Measurements from ENCODE around the gene DBI.

Gene DBI

GRCh38 chr2:119326938-119327337 lies 39.8 kb upstream of the DBI start:
- no peak overlapping the region for H3K18ac ChIP-seq (ENCODE audit: low read length)
- H4K8ac ChIP-seq (ENCODE audit: low read depth, low read length), result no peak overlapping the region
- no peaks in the 10 kb centered on the region for H3K79me2 ChIP-seq (ENCODE audit: control insufficient read depth, insufficient read depth, low read length)
- H3K4me2 ChIP-seq (ENCODE audit: low read length), result no peak overlapping the region
- no CpG with 5 or more reads among the region's 1 CpG for WGBS (ENCODE audit: extremely low coverage, insufficient coverage, low lambda C conversion rate)
- no peak overlapping the region for H3K23ac ChIP-seq (ENCODE audit: low read length)
- H3K27ac ChIP-seq (ENCODE audit: low read depth, low read length), result no peak overlapping the region
- no peak overlapping the region for H3K4me3 ChIP-seq (ENCODE audit: low read length)
- no peak for DNase-seq
- no peak overlapping the region for H2BK5ac ChIP-seq (ENCODE audit: low read length)
- no peaks in the 10 kb centered on the region for H3K27me3 ChIP-seq (ENCODE audit: insufficient read depth, low read length, poor library complexity)
- no peak overlapping the region for H3K56ac ChIP-seq (ENCODE audit: low read length)
- no peak overlapping the region for H4K5ac ChIP-seq (ENCODE audit: low read length)
- H2BK120ac ChIP-seq (ENCODE audit: low read depth, low read length), result no peak overlapping the region
- no peak overlapping the region for H3K4ac ChIP-seq (ENCODE audit: low read depth, low read length)
- H2AK5ac ChIP-seq (ENCODE audit: low read length), result no peak overlapping the region
- no peaks in the 10 kb centered on the region for H3K4me1 ChIP-seq (ENCODE audit: control insufficient read depth, low read depth, low read length)
- no peaks in the 10 kb centered on the region for H3K79me1 ChIP-seq (ENCODE audit: low read length)
- H2BK15ac ChIP-seq (replicated peaks; ENCODE audit: low read depth), result no peak overlapping the region
- no peaks in the 10 kb centered on the region for H3K36me3 ChIP-seq (ENCODE audit: control insufficient read depth, insufficient read depth, low read length)
- H3K9ac ChIP-seq (ENCODE audit: low read length), result no peak overlapping the region

GRCh38 chr2:119327431-119327830 lies 39.3 kb upstream of the DBI start:
- Histone ChIP-seq H4K5ac (ENCODE audit: low read length) (no peak overlapping the region), H2AK5ac (ENCODE audit: low read length) (no peak overlapping the region), H2BK120ac (ENCODE audit: low read depth, low read length) (no peak overlapping the region), H3K18ac (ENCODE audit: low read length) (no peak overlapping the region), H3K79me1 (ENCODE audit: low read length) (no peaks in the 10 kb centered on the region), H3K9ac (ENCODE audit: low read length) (no peak overlapping the region), H4K8ac (ENCODE audit: low read depth, low read length) (no peak overlapping the region), H2BK15ac (replicated peaks; ENCODE audit: low read depth) (no peak overlapping the region), H3K23ac (ENCODE audit: low read length) (no peak overlapping the region), H3K79me2 (ENCODE audit: control insufficient read depth, insufficient read depth, low read length) (no peaks in the 10 kb centered on the region), H3K36me3 (ENCODE audit: control insufficient read depth, insufficient read depth, low read length) (no peaks in the 10 kb centered on the region), H3K56ac (ENCODE audit: low read length) (no peak overlapping the region), H3K4me3 (ENCODE audit: low read length) (no peak overlapping the region), H3K27me3 (ENCODE audit: insufficient read depth, low read length, poor library complexity) (no peaks in the 10 kb centered on the region), H3K4ac (ENCODE audit: low read depth, low read length) (no peak overlapping the region), H3K27ac (ENCODE audit: low read depth, low read length) (no peak overlapping the region), H3K4me1 (ENCODE audit: control insufficient read depth, low read depth, low read length) (no peaks in the 10 kb centered on the region), H2BK5ac (ENCODE audit: low read length) (no peak overlapping the region), H3K4me2 (ENCODE audit: low read length) (no peak overlapping the region)
- no CpG with 5 or more reads among the region's 6 CpGs for WGBS (ENCODE audit: extremely low coverage, insufficient coverage, low lambda C conversion rate)
- no peak for DNase-seq

GRCh38 chr2:119332953-119333352 lies 33.8 kb upstream of the DBI start:
- Histone ChIP-seq H3K4me1 (ENCODE audit: control insufficient read depth, low read depth, low read length) (no peaks in the 10 kb centered on the region), H2AK5ac (ENCODE audit: low read length) (no peak overlapping the region), H3K9ac (ENCODE audit: low read length) (no peak overlapping the region), H3K36me3 (ENCODE audit: control insufficient read depth, insufficient read depth, low read length) (no peaks in the 10 kb centered on the region), H2BK120ac (ENCODE audit: low read depth, low read length) (no peak overlapping the region), H2BK15ac (replicated peaks; ENCODE audit: low read depth) (no peak overlapping the region), H3K4me3 (ENCODE audit: low read length) (no peak overlapping the region), H3K56ac (ENCODE audit: low read length) (no peak overlapping the region), H3K4me2 (ENCODE audit: low read length) (no peak overlapping the region), H3K27me3 (ENCODE audit: insufficient read depth, low read length, poor library complexity) (no peaks in the 10 kb centered on the region), H3K4ac (ENCODE audit: low read depth, low read length) (no peak overlapping the region), H4K5ac (ENCODE audit: low read length) (no peak overlapping the region), H3K79me1 (ENCODE audit: low read length) (no peaks in the 10 kb centered on the region), H3K23ac (ENCODE audit: low read length) (no peak overlapping the region), H3K18ac (ENCODE audit: low read length) (no peak overlapping the region), H3K27ac (ENCODE audit: low read depth, low read length) (no peak overlapping the region), H3K79me2 (ENCODE audit: control insufficient read depth, insufficient read depth, low read length) (no peaks in the 10 kb centered on the region), H4K8ac (ENCODE audit: low read depth, low read length) (no peak overlapping the region), H2BK5ac (ENCODE audit: low read length) (no peak overlapping the region)
- WGBS (ENCODE audit: extremely low coverage, insufficient coverage, low lambda C conversion rate), result no CpG with 5 or more reads among the region's 6 CpGs
- DNase-seq, result no peak

DNA sequence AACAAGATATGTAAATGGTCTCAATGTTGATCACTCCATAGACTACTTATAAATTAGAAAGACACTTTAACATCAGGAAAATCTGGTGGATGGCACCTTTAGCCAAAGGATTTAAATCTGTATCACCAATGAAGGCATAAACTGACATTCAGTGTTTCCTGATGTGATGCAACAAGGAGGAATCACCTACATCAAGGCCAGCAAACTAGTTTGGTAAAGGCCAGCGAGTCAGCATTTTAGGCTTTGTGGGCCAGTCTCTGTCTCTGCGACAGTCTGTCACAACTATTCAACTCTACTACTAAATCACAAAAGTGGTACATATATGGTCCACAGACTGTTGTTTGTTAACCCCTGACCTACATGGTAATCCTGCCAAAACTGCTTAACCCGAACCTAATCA lies 33.4 kb upstream of the DBI start:
- no peak overlapping the region for H3K56ac ChIP-seq (ENCODE audit: low read length)
- H3K27me3 ChIP-seq (ENCODE audit: insufficient read depth, low read length, poor library complexity), result no peaks in the 10 kb centered on the region
- H3K9ac ChIP-seq (ENCODE audit: low read length), result no peak overlapping the region
- no peak overlapping the region for H3K27ac ChIP-seq (ENCODE audit: low read depth, low read length)
- H4K8ac ChIP-seq (ENCODE audit: low read depth, low read length), result no peak overlapping the region
- no peaks in the 10 kb centered on the region for H3K36me3 ChIP-seq (ENCODE audit: control insufficient read depth, insufficient read depth, low read length)
- H3K4me1 ChIP-seq (ENCODE audit: control insufficient read depth, low read depth, low read length), result no peaks in the 10 kb centered on the region
- no peak overlapping the region for H2AK5ac ChIP-seq (ENCODE audit: low read length)
- H3K23ac ChIP-seq (ENCODE audit: low read length), result no peak overlapping the region
- WGBS (ENCODE audit: extremely low coverage, insufficient coverage, low lambda C conversion rate), result no CpG with 5 or more reads among the region's 3 CpGs
- H3K79me2 ChIP-seq (ENCODE audit: control insufficient read depth, insufficient read depth, low read length), result no peaks in the 10 kb centered on the region
- no peaks in the 10 kb centered on the region for H3K79me1 ChIP-seq (ENCODE audit: low read length)
- H3K18ac ChIP-seq (ENCODE audit: low read length), result no peak overlapping the region
- no peak overlapping the region for H3K4ac ChIP-seq (ENCODE audit: low read depth, low read length)
- H3K4me3 ChIP-seq (ENCODE audit: low read length), result no peak overlapping the region
- no peak overlapping the region for H2BK5ac ChIP-seq (ENCODE audit: low read length)
- peak; percentile 15 for DNase-seq
- H3K4me2 ChIP-seq (ENCODE audit: low read length), result no peak overlapping the region
- H2BK120ac ChIP-seq (ENCODE audit: low read depth, low read length), result no peak overlapping the region
- no peak overlapping the region for H2BK15ac ChIP-seq (replicated peaks; ENCODE audit: low read depth)
- no peak overlapping the region for H4K5ac ChIP-seq (ENCODE audit: low read length)

- no peak overlapping the region for H2BK15ac ChIP-seq (replicated peaks; ENCODE audit: low read depth)
Observed at GRCh38 chr2:119333833-119334232, 32.9 kb upstream of the DBI start.

GRCh38 chr2:119337749-119338148 lies 29.0 kb upstream of the DBI start:
- H4K8ac ChIP-seq (ENCODE audit: low read depth, low read length), result no peak overlapping the region
- no peak for DNase-seq
- H3K56ac ChIP-seq (ENCODE audit: low read length), result no peak overlapping the region
- H3K27me3 ChIP-seq (ENCODE audit: insufficient read depth, low read length, poor library complexity), result no peaks in the 10 kb centered on the region
- H3K4me1 ChIP-seq (ENCODE audit: control insufficient read depth, low read depth, low read length), result no peaks in the 10 kb centered on the region
- no peak overlapping the region for H3K4me3 ChIP-seq (ENCODE audit: low read length)
- H3K18ac ChIP-seq (ENCODE audit: low read length), result no peak overlapping the region
- no peak overlapping the region for H3K9ac ChIP-seq (ENCODE audit: low read length)
- no CpG with 5 or more reads among the region's 2 CpGs for WGBS (ENCODE audit: extremely low coverage, insufficient coverage, low lambda C conversion rate)
- no peak overlapping the region for H2BK15ac ChIP-seq (replicated peaks; ENCODE audit: low read depth)
- H3K4me2 ChIP-seq (ENCODE audit: low read length), result no peak overlapping the region
- H2BK120ac ChIP-seq (ENCODE audit: low read depth, low read length), result no peak overlapping the region
- H3K36me3 ChIP-seq (ENCODE audit: control insufficient read depth, insufficient read depth, low read length), result no peaks in the 10 kb centered on the region
- H4K5ac ChIP-seq (ENCODE audit: low read length), result no peak overlapping the region
- no peak overlapping the region for H3K23ac ChIP-seq (ENCODE audit: low read length)
- no peak overlapping the region for H2AK5ac ChIP-seq (ENCODE audit: low read length)
- no peaks in the 10 kb centered on the region for H3K79me1 ChIP-seq (ENCODE audit: low read length)
- no peak overlapping the region for H2BK5ac ChIP-seq (ENCODE audit: low read length)
- H3K4ac ChIP-seq (ENCODE audit: low read depth, low read length), result no peak overlapping the region
- H3K27ac ChIP-seq (ENCODE audit: low read depth, low read length), result no peak overlapping the region
- no peaks in the 10 kb centered on the region for H3K79me2 ChIP-seq (ENCODE audit: control insufficient read depth, insufficient read depth, low read length)

More at GRCh38 chr2:119333833-119334232, 32.9 kb upstream of the DBI start:
- Histone ChIP-seq H2AK5ac (ENCODE audit: low read length) (no peak overlapping the region), H4K5ac (ENCODE audit: low read length) (no peak overlapping the region), H3K18ac (ENCODE audit: low read length) (no peak overlapping the region), H3K27ac (ENCODE audit: low read depth, low read length) (no peak overlapping the region), H3K27me3 (ENCODE audit: insufficient read depth, low read length, poor library complexity) (no peaks in the 10 kb centered on the region), H2BK120ac (ENCODE audit: low read depth, low read length) (no peak overlapping the region), H4K8ac (ENCODE audit: low read depth, low read length) (no peak overlapping the region), H3K9ac (ENCODE audit: low read length) (no peak overlapping the region), H3K4me1 (ENCODE audit: control insufficient read depth, low read depth, low read length) (no peaks in the 10 kb centered on the region), H3K79me1 (ENCODE audit: low read length) (no peaks in the 10 kb centered on the region), H3K56ac (ENCODE audit: low read length) (no peak overlapping the region), H3K23ac (ENCODE audit: low read length) (no peak overlapping the region), H3K4ac (ENCODE audit: low read depth, low read length) (no peak overlapping the region), H3K4me2 (ENCODE audit: low read length) (no peak overlapping the region), H3K36me3 (ENCODE audit: control insufficient read depth, insufficient read depth, low read length) (no peaks in the 10 kb centered on the region), H2BK5ac (ENCODE audit: low read length) (no peak overlapping the region), H3K4me3 (ENCODE audit: low read length) (no peak overlapping the region), H3K79me2 (ENCODE audit: control insufficient read depth, insufficient read depth, low read length) (no peaks in the 10 kb centered on the region)
- no peak for DNase-seq
- no CpG with 5 or more reads among the region's 2 CpGs for whole genome bisulfite sequencing (ENCODE audit: extremely low coverage, insufficient coverage, low lambda C conversion rate)
